Chondrocyte (in vitro differentiated cells): ENCODE measurements around the gene ARHGAP24. TPM values are rescaled to one million over a fixed set of nuclear protein-coding genes. Genes with fewer than 3 reads are reported as not detected.

Source experiments
- DNase-seq: peaks from one replicate; pipeline ENCODE4 v3.0.0; 2021; ENCODE audit warnings: mixed read lengths, low spot score
- H3K27ac Mint-ChIP-seq: one replicate; pipeline ENCODE4 v1.8.0; 2021; ENCODE audit warnings: mild to moderate bottlenecking, moderate library complexity, mixed read lengths; ENCODE audit not compliant: unreplicated experiment
- H3K27me3 Mint-ChIP-seq: 2 replicates; pipeline ENCODE4 v1.8.0; 2021; ENCODE audit warnings: low read depth, mixed read lengths
- H3K36me3 Mint-ChIP-seq: 2 replicates; pipeline ENCODE4 v1.8.0; 2021; ENCODE audit warnings: low read depth, mixed read lengths
- H3K4me1 Mint-ChIP-seq: 2 replicates; pipeline ENCODE4 v1.8.0; 2021; ENCODE audit warnings: low read depth, mild to moderate bottlenecking, mixed read lengths
- H3K4me3 Mint-ChIP-seq: one replicate; pipeline ENCODE4 v1.8.0; 2021; ENCODE audit warnings: mild to moderate bottlenecking, moderate library complexity, mixed read lengths; ENCODE audit not compliant: unreplicated experiment
- H3K9me3 Mint-ChIP-seq: 2 replicates; pipeline ENCODE4 v1.8.0; 2021; ENCODE audit warnings: low read depth, mixed read lengths
- CTCF ChIP-seq: fragments of 200-600 bp; sonication (generic); IDR thresholded peaks from 2 replicates; pipeline ENCODE4 v1.5.0; 2021; ENCODE audit warnings: antibody characterized with exemption, mild to moderate bottlenecking, moderate library complexity
- total RNA-seq: library from RNA; stranded (reverse); gene quantifications from 3 replicates; pipeline ENCODE4 v1.2.1, GENCODE V29; 2021

The ARHGAP24 gene
- total RNA-seq, 1 donor from 2014 or later, result 22.0 TPM

GRCh38 chr4:85669204-85669603, 194.3 kb downstream of the ARHGAP24 start:
- no peak for TF ChIP-seq CTCF
- Mint-ChIP-seq H3K36me3 (peaks cover 9% of the 10 kb centered on the region), H3K4me1 (no peaks in the 10 kb centered on the region), H3K4me3 (no peak overlapping the region), H3K9me3 (peaks cover 19% of the 10 kb centered on the region), H3K27me3 (peaks cover 2% of the 10 kb centered on the region), H3K27ac (no peak overlapping the region)
- no peak for DNase-seq

GRCh38 chr4:85669992-85670548, 195.1 kb downstream of the ARHGAP24 start:
- no peak for TF ChIP-seq CTCF
- Mint-ChIP-seq H3K27ac (no peak overlapping the region), H3K36me3 (peaks cover 8% of the 10 kb centered on the region), H3K4me1 (no peaks in the 10 kb centered on the region), H3K4me3 (no peak overlapping the region), H3K9me3 (peaks cover 15% of the 10 kb centered on the region), H3K27me3 (peaks cover 1% of the 10 kb centered on the region)
- DNase-seq, result no peak

- no peaks in the 10 kb centered on the region for H3K4me1 Mint-ChIP-seq
- H3K4me3 Mint-ChIP-seq, result no peak overlapping the region
- TF ChIP-seq CTCF, result no peak
- H3K27ac Mint-ChIP-seq, result no peak overlapping the region
- H3K36me3 Mint-ChIP-seq, result peaks cover 2% of the 10 kb centered on the region
- H3K9me3 Mint-ChIP-seq, result peaks cover 7% of the 10 kb centered on the region
- no peak for DNase-seq
- peaks cover 2% of the 10 kb centered on the region for H3K27me3 Mint-ChIP-seq
Measured at GRCh38 chr4:85671120-85671519, 196.2 kb downstream of the ARHGAP24 start.

GRCh38 chr4:85672116-85672515, 197.2 kb downstream of the ARHGAP24 start:
- H3K4me3 Mint-ChIP-seq, result no peak overlapping the region
- peaks cover 2% of the 10 kb centered on the region for H3K27me3 Mint-ChIP-seq
- H3K36me3 Mint-ChIP-seq, result peaks cover 2% of the 10 kb centered on the region
- no peak for TF ChIP-seq CTCF
- DNase-seq, result no peak
- H3K4me1 Mint-ChIP-seq, result no peaks in the 10 kb centered on the region
- H3K27ac Mint-ChIP-seq, result no peak overlapping the region
- peaks cover 4% of the 10 kb centered on the region for H3K9me3 Mint-ChIP-seq

GRCh38 chr4:85672959-85673358, 198.0 kb downstream of the ARHGAP24 start:
- Mint-ChIP-seq H3K27ac (no peak overlapping the region), H3K9me3 (no peaks in the 10 kb centered on the region), H3K4me3 (no peak overlapping the region), H3K36me3 (no peaks in the 10 kb centered on the region), H3K27me3 (peaks cover 2% of the 10 kb centered on the region), H3K4me1 (no peaks in the 10 kb centered on the region)
- DNase-seq, result no peak
- TF ChIP-seq CTCF, result no peak
